GM19372 (cell line): ENCODE results near the gene PSMF1.

Experiments
- ATAC-seq: cut with Tn5 transposase; IDR thresholded peaks from one replicate; pipeline ENCODE4 v1.9.1; 2021; ENCODE audit warnings: mild to moderate bottlenecking, low read depth, moderate library complexity; ENCODE audit not compliant: unreplicated experiment

PSMF1 gene

GRCh38 chr20:1160991-1161390 is 42.6 kb downstream of the PSMF1 start:
- no peak for ATAC-seq

- ATAC-seq: no peak
Observed at GRCh38 chr20:1163105-1163504, 44.7 kb downstream of the PSMF1 start.

- no peak for ATAC-seq
Observed at GRCh38 chr20:1163653-1164052, 45.3 kb downstream of the PSMF1 start.

GRCh38 chr20:1164871-1165270 is 46.5 kb downstream of the PSMF1 start:
- ATAC-seq: no peak

- ATAC-seq: no peak
Observed at GRCh38 chr20:1165521-1165920, 47.1 kb downstream of the PSMF1 start.

GRCh38 chr20:1165941-1166340 is 47.5 kb downstream of the PSMF1 start:
- ATAC-seq: no peak

- no peak for ATAC-seq
Observed at GRCh38 chr20:1166948-1167720, 48.7 kb downstream of the PSMF1 start.

- ATAC-seq: no peak
Observed at GRCh38 chr20:1169224-1169623, 50.8 kb downstream of the PSMF1 start.

- no peak for ATAC-seq
Observed at GRCh38 chr20:1171461-1172093, 53.2 kb downstream of the PSMF1 start.

GRCh38 chr20:1173698-1174097 is 55.3 kb downstream of the PSMF1 start:
- no peak for ATAC-seq

- ATAC-seq: no peak
Observed at GRCh38 chr20:1174787-1175186, 56.4 kb downstream of the PSMF1 start.

- ATAC-seq: no peak
Observed at GRCh38 chr20:1177680-1178079, 59.3 kb downstream of the PSMF1 start.

GRCh38 chr20:1178103-1178502 is 59.7 kb downstream of the PSMF1 start:
- no peak for ATAC-seq

GRCh38 chr20:1178623-1179022 is 60.2 kb downstream of the PSMF1 start:
- ATAC-seq: no peak

GRCh38 chr20:1180949-1181348 is 62.5 kb downstream of the PSMF1 start:
- ATAC-seq: no peak

- no peak for ATAC-seq
Observed at GRCh38 chr20:1182106-1182505, 63.7 kb downstream of the PSMF1 start.

GRCh38 chr20:1183153-1183552 is 64.8 kb downstream of the PSMF1 start:
- ATAC-seq: no peak

- ATAC-seq: no peak
Observed at GRCh38 chr20:1184260-1184637, 65.8 kb downstream of the PSMF1 start.

GRCh38 chr20:1184638-1185315 is 66.4 kb downstream of the PSMF1 start, which contains the start of gene TMEM74B:
TSS of gene TMEM74B (minus strand) at chr20:1184981. CDS start at chr20:1183801, 1,180 bp downstream.
- ATAC-seq: no peak

GRCh38 chr20:1185316-1185741 is 66.9 kb downstream of the PSMF1 start:
- no peak for ATAC-seq

GRCh38 chr20:1185790-1186334 is 67.5 kb downstream of the PSMF1 start:
- ATAC-seq: no peak
